NCI-H2227 (cell line): ENCODE data around the gene COG3.

ENCODE experiments used
- DNase-seq: peaks from one replicate; lab custom pipeline; 2025; ENCODE audit not compliant: unreplicated experiment; lab: John Stamatoyannopoulos, UW

The COG3 gene

GRCh38 chr13:45447050-45447661 lies 17.6 kb upstream of the COG3 start:
- DNase-seq: no peak

- DNase-seq: no peak
These were observed 15.7 kb upstream of the COG3 start for GRCh38 chr13:45448965-45449559.

- DNase-seq: no peak
These were observed 13.5 kb upstream of the COG3 start for GRCh38 chr13:45451282-45451681.

GRCh38 chr13:45454204-45454603 lies 10.5 kb upstream of the COG3 start:
- no peak for DNase-seq

- no peak for DNase-seq
These were observed 8.4 kb upstream of the COG3 start for GRCh38 chr13:45456196-45456972.

- no peak for DNase-seq
These were observed 525 bp upstream of the COG3 start for GRCh38 chr13:45464141-45464686.

GRCh38 chr13:45466359-45466758 lies 1.6 kb downstream of the COG3 start:
- DNase-seq: no peak

- peak; percentile 30 for DNase-seq
These were observed 3.9 kb downstream of the COG3 start for GRCh38 chr13:45468635-45469034.

GRCh38 chr13:45472171-45472705 lies 7.5 kb downstream of the COG3 start:
- no peak for DNase-seq

- DNase-seq: no peak
These were observed 8.9 kb downstream of the COG3 start for GRCh38 chr13:45473627-45474026.

GRCh38 chr13:45474584-45475454 lies 10.1 kb downstream of the COG3 start:
- no peak for DNase-seq

GRCh38 chr13:45479661-45480060 lies 14.9 kb downstream of the COG3 start:
- DNase-seq: no peak

- DNase-seq: no peak
These were observed 16.9 kb downstream of the COG3 start for GRCh38 chr13:45481688-45482087.

GRCh38 chr13:45482571-45483173 lies 17.9 kb downstream of the COG3 start:
- DNase-seq: no peak

- DNase-seq: no peak
These were observed 22.9 kb downstream of the COG3 start for GRCh38 chr13:45487604-45488003.

GRCh38 chr13:45490068-45490467 lies 25.3 kb downstream of the COG3 start:
- no peak for DNase-seq

- no peak for DNase-seq
These were observed 27.8 kb downstream of the COG3 start for GRCh38 chr13:45492538-45492937.

GRCh38 chr13:45496942-45497341 lies 32.2 kb downstream of the COG3 start:
- no peak for DNase-seq

GRCh38 chr13:45500492-45501174 lies 35.9 kb downstream of the COG3 start:
- no peak for DNase-seq

- DNase-seq: no peak
These were observed 36.4 kb downstream of the COG3 start for GRCh38 chr13:45501175-45501526.
